HepG2 (cell line): ENCODE data around the gene CENPB. TPM values are rescaled to one million over a fixed set of nuclear protein-coding genes. Genes with fewer than 3 reads are reported as not detected.

ENCODE experiments used
- ARNTL ChIP-seq: sonication (generic); formaldehyde crosslinking; IDR thresholded peaks from 2 replicates; pipeline ENCODE4 v1.4.0; 2020; ENCODE audit warnings: mild to moderate bottlenecking, missing genetic modification reagents
- ATF1 ChIP-seq: IDR thresholded peaks from 2 replicates; pipeline ENCODE4 v1.6.1; 2016; ENCODE audit warnings: mild to moderate bottlenecking, control low read depth
- BCL3 ChIP-seq: sonication (generic); formaldehyde crosslinking; IDR thresholded peaks from 2 replicates; pipeline ENCODE4 v1.5.1; 2020; ENCODE audit warnings: mild to moderate bottlenecking, missing genetic modification reagents, moderate library complexity
- BHLHE40 ChIP-seq: IDR thresholded peaks from 2 replicates; pipeline ENCODE4 v1.6.1; 2011; ENCODE audit warnings: low read length, improper control_type of control experiment
- BRF2 ChIP-seq: sonication (generic); formaldehyde crosslinking; IDR thresholded peaks from 2 replicates; pipeline ENCODE4 v1.8.1; 2022; ENCODE audit warnings: mild to moderate bottlenecking, missing genetic modification reagents
- CBX5 ChIP-seq: sonication (generic); formaldehyde crosslinking; IDR thresholded peaks from 2 replicates; pipeline ENCODE4 v1.4.0; 2020; ENCODE audit warnings: missing genetic modification reagents, borderline replicate concordance
- CENPX ChIP-seq: sonication (generic); formaldehyde crosslinking; IDR thresholded peaks from 2 replicates; pipeline ENCODE4 v1.9.0; 2021; ENCODE audit warnings: mild to moderate bottlenecking, missing genetic modification reagents, moderate library complexity
- DDIT3 ChIP-seq: sonication (generic); formaldehyde crosslinking; IDR thresholded peaks from 2 replicates; pipeline ENCODE4 v1.4.0; 2020; ENCODE audit warnings: mild to moderate bottlenecking, missing genetic modification reagents
- EZH2 ChIP-seq: conservative IDR thresholded peaks from 2 replicates; pipeline ENCODE4 v1.6.1; 2012; ENCODE audit warnings: mild to moderate bottlenecking, low read depth, low read length, moderate library complexity
- FIP1L1 ChIP-seq: fragments of 200-400 bp; formaldehyde crosslinking; IDR thresholded peaks from 2 replicates; pipeline ENCODE4 v1.6.1; 2018; ENCODE audit warnings: low read depth, mild to moderate bottlenecking, low read length, moderate library complexity, borderline replicate concordance; ENCODE audit not compliant: insufficient read depth
- JUND ChIP-seq: sonication (generic); formaldehyde crosslinking; IDR thresholded peaks from 2 replicates; pipeline ENCODE4 v1.8.0; 2022; ENCODE audit warnings: mild to moderate bottlenecking, missing genetic modification reagents
- KDM6A ChIP-seq: IDR thresholded peaks from 2 replicates; pipeline ENCODE4 v1.6.1; 2016; ENCODE audit warnings: low read depth
- NR2C2 ChIP-seq: sonication (generic); formaldehyde crosslinking; IDR thresholded peaks from 2 replicates; pipeline ENCODE4 v1.4.0; 2020; ENCODE audit warnings: missing genetic modification reagents, mild to moderate bottlenecking, moderate library complexity, borderline replicate concordance
- SNAPC2 ChIP-seq: sonication (generic); formaldehyde crosslinking; IDR thresholded peaks from 2 replicates; pipeline ENCODE4 v1.8.1; 2022; ENCODE audit warnings: mild to moderate bottlenecking, missing genetic modification reagents
- TCF7L2 ChIP-seq: IDR thresholded peaks from 2 replicates; pipeline ENCODE4 v1.6.1; 2011; ENCODE audit warnings: mild to moderate bottlenecking, low read depth, low read length, moderate library complexity
- U2AF2 ChIP-seq: fragments of 200-400 bp; formaldehyde crosslinking; IDR thresholded peaks from 2 replicates; pipeline ENCODE4 v1.6.1; 2017; ENCODE audit warnings: low read depth, mild to moderate bottlenecking, low read length
- ZBTB8A ChIP-seq: sonication (generic); formaldehyde crosslinking; IDR thresholded peaks from 2 replicates; pipeline ENCODE4 v1.4.0; 2020; ENCODE audit warnings: mild to moderate bottlenecking, low read depth, missing genetic modification reagents, borderline replicate concordance
- ZNF143 ChIP-seq: sonication (generic); formaldehyde crosslinking; IDR thresholded peaks from 2 replicates; pipeline ENCODE4 v1.4.0; 2020; ENCODE audit warnings: missing genetic modification reagents
- ZNF382 ChIP-seq: sonication (generic); formaldehyde crosslinking; IDR thresholded peaks from 2 replicates; pipeline ENCODE4 v1.5.0; 2020; ENCODE audit warnings: missing genetic modification reagents, mild to moderate bottlenecking, borderline replicate concordance
- ZNF792 ChIP-seq: IDR thresholded peaks from 2 replicates; pipeline ENCODE4 v1.6.1; 2016
- polyA plus RNA-seq, 8 experiments: library from polyadenylated mRNA; depleted of rRNA in 3 of 8; stranded (reverse) in 7 of 8; unstranded in 1 of 8; fragments of >200 nt; fragmentation: Illumina TruSeq in 4 of 8; extraction: Trizol in 4 of 8; gene quantifications; 2 replicates each; pipeline versions ENCODE4 v1.2.1 to v1.2.3, GENCODE V29; 2011 to 2016; ENCODE audit warnings: low read depth in 4 of 8, missing spikeins in 1 of 8, mixed read lengths in 1 of 8; ENCODE audit not compliant: insufficient read depth in 1 of 8
- total RNA-seq, 5 experiments: library from RNA; depleted of rRNA; stranded (reverse); fragments of >200 nt; fragmentation: Illumina TruSeq; extraction: Trizol; gene quantifications; 2 replicates each; pipeline ENCODE4 v1.2.3, GENCODE V29; 2016; ENCODE audit warnings: low read depth in 1 of 5
- TF ChIP-seq, protein P1 (sequence below): sonication (generic); formaldehyde crosslinking; IDR thresholded peaks from 2 replicates; pipeline ENCODE4 v1.4.0; 2020; ENCODE audit warnings: mild to moderate bottlenecking, missing genetic modification reagents, borderline replicate concordance
- TF ChIP-seq, protein P2 (sequence below): sonication (generic); formaldehyde crosslinking; IDR thresholded peaks from 2 replicates; pipeline ENCODE4 v1.4.0; 2020; ENCODE audit warnings: missing genetic modification reagents, borderline replicate concordance

Gene CENPB
- total and polyA plus RNA-seq, 2 of the 13 experiments (the other 11 are each of a cell fraction or from before 2014, with no cell fraction given), result 10.4 to 54.5 TPM

- TF ChIP-seq, protein P1, sequence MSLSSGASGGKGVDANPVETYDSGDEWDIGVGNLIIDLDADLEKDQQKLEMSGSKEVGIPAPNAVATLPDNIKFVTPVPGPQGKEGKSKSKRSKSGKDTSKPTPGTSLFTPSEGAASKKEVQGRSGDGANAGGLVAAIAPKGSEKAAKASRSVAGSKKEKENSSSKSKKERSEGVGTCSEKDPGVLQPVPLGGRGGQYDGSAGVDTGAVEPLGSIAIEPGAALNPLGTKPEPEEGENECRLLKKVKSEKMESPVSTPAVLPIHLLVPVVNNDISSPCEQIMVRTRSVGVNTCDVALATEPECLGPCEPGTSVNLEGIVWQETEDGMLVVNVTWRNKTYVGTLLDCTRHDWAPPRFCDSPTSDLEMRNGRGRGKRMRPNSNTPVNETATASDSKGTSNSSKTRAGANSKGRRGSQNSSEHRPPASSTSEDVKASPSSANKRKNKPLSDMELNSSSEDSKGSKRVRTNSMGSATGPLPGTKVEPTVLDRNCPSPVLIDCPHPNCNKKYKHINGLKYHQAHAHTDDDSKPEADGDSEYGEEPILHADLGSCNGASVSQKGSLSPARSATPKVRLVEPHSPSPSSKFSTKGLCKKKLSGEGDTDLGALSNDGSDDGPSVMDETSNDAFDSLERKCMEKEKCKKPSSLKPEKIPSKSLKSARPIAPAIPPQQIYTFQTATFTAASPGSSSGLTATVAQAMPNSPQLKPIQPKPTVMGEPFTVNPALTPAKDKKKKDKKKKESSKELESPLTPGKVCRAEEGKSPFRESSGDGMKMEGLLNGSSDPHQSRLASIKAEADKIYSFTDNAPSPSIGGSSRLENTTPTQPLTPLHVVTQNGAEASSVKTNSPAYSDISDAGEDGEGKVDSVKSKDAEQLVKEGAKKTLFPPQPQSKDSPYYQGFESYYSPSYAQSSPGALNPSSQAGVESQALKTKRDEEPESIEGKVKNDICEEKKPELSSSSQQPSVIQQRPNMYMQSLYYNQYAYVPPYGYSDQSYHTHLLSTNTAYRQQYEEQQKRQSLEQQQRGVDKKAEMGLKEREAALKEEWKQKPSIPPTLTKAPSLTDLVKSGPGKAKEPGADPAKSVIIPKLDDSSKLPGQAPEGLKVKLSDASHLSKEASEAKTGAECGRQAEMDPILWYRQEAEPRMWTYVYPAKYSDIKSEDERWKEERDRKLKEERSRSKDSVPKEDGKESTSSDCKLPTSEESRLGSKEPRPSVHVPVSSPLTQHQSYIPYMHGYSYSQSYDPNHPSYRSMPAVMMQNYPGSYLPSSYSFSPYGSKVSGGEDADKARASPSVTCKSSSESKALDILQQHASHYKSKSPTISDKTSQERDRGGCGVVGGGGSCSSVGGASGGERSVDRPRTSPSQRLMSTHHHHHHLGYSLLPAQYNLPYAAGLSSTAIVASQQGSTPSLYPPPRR, result no peak
- TF ChIP-seq ZNF143 (no peak), JUND (CRISPR knock-in tag) (no peak), U2AF2 (no peak), ATF1 (CRISPR knock-in tag) (no peak), BHLHE40 (peak; percentile 60), ZNF792 (CRISPR knock-in tag) (0 out of 2 replicates have a peak, but pooled peaks have one; percentile 16), BRF2 (CRISPR knock-in tag) (0 out of 2 replicates have a peak, but pooled peaks have one; percentile 25), ZNF382 (CRISPR knock-in tag) (no peak), CENPX (CRISPR knock-in tag) (no peak), DDIT3 (CRISPR knock-in tag) (no peak), BCL3 (CRISPR knock-in tag) (0 out of 2 replicates have a peak, but pooled peaks have one; percentile 60), KDM6A (CRISPR knock-in tag) (no peak), CBX5 (CRISPR knock-in tag) (no peak), SNAPC2 (CRISPR knock-in tag) (no peak), EZH2 (no peak), TCF7L2 (no peak), ARNTL (CRISPR knock-in tag) (no peak; the same call in 1 of the 2 replicates), FIP1L1 (no peak), ZBTB8A (CRISPR knock-in tag) (no peak), NR2C2 (CRISPR knock-in tag) (0 out of 2 replicates have a peak, but pooled peaks have one; percentile 19)
- TF ChIP-seq, protein P2, sequence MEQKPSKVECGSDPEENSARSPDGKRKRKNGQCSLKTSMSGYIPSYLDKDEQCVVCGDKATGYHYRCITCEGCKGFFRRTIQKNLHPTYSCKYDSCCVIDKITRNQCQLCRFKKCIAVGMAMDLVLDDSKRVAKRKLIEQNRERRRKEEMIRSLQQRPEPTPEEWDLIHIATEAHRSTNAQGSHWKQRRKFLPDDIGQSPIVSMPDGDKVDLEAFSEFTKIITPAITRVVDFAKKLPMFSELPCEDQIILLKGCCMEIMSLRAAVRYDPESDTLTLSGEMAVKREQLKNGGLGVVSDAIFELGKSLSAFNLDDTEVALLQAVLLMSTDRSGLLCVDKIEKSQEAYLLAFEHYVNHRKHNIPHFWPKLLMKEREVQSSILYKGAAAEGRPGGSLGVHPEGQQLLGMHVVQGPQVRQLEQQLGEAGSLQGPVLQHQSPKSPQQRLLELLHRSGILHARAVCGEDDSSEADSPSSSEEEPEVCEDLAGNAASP (CRISPR knock-in tag), result peak; percentile 88
Observed at GRCh38 chr20:3786665-3787323, at the start of gene CENPB (continued).
